ENCODE results near the gene MSI1. TPM values are rescaled to one million over a fixed set of nuclear protein-coding genes. Genes with fewer than 3 reads are reported as not detected.
"Not testable (repeated sequence)": the region's sequence is repeated elsewhere in the genome, so short reads cannot be mapped to it uniquely, and the experiment has no call there.

The MSI1 gene
- total and polyA plus RNA-seq, 3 donors from 2014 or later: 7.4 to 25.1 (median 14.8) TPM

GRCh38 chr12:120339256-120339655 lies 29.7 kb downstream of the MSI1 start:
- no peak for DNase-seq
- H3K27ac ChIP-seq: no peak overlapping the region
- TF ChIP-seq CTCF (IDR thresholded peaks at IDR 0.05) (no peak), POLR2A (IDR thresholded peaks at IDR 0.05) (no peak)
- H3K4me1 ChIP-seq: peaks cover 9% of the 10 kb centered on the region
- H3K9me3 ChIP-seq: no peaks in the 10 kb centered on the region
- 96% methylated on average over 4 of the region's 4 CpGs for WGBS, 2 donors
- no peaks in the 10 kb centered on the region for H3K36me3 ChIP-seq (ENCODE audit: low read depth, missing control alignments)
- no peaks in the 10 kb centered on the region for H3K27me3 ChIP-seq
- no peak overlapping the region for H3K4me3 ChIP-seq
- intact Hi-C loops (cut with DNase I; ENCODE audit: low total_unique reads): no loop called here

- no peaks in the 10 kb centered on the region for H3K27me3 ChIP-seq
- peaks cover 9% of the 10 kb centered on the region for H3K4me1 ChIP-seq
- no peaks in the 10 kb centered on the region for H3K9me3 ChIP-seq
- no peak for DNase-seq
- H3K27ac ChIP-seq: no peak overlapping the region
- no peaks in the 10 kb centered on the region for H3K36me3 ChIP-seq (ENCODE audit: low read depth, missing control alignments)
- intact Hi-C loops (cut with DNase I; ENCODE audit: low total_unique reads): no loop called here
- WGBS, 2 donors: 84 to 94% methylated on average over 2 of the region's 2 CpGs
- TF ChIP-seq CTCF (IDR thresholded peaks at IDR 0.05) (no peak), POLR2A (IDR thresholded peaks at IDR 0.05) (no peak)
- no peak overlapping the region for H3K4me3 ChIP-seq
These were observed 31.2 kb downstream of the MSI1 start for GRCh38 chr12:120337730-120338129.

GRCh38 chr12:120336392-120336791 lies 32.6 kb downstream of the MSI1 start:
- H3K4me3 ChIP-seq; H3K27me3 ChIP-seq; H3K36me3 ChIP-seq (ENCODE audit: low read depth, missing control alignments); H3K27ac ChIP-seq; DNase-seq; intact Hi-C loops (cut with DNase I; ENCODE audit: low total_unique reads); H3K4me1 ChIP-seq; H3K9me3 ChIP-seq: not testable (repeated sequence)
- WGBS, 2 donors: 93 to 96% methylated on average over 2 of the region's 2 CpGs

GRCh38 chr12:120335447-120335846 lies 33.5 kb downstream of the MSI1 start:
- peak; percentile 35 to 50 (median 36) for TF ChIP-seq CTCF (IDR thresholded peaks at IDR 0.05)
- DNase-seq: peak; percentile 81
- intact Hi-C loops (cut with DNase I; ENCODE audit: low total_unique reads); H3K27me3 ChIP-seq; H3K4me3 ChIP-seq; H3K27ac ChIP-seq; H3K4me1 ChIP-seq; H3K9me3 ChIP-seq; H3K36me3 ChIP-seq (ENCODE audit: low read depth, missing control alignments): not testable (repeated sequence)
- WGBS, 2 donors: 40 to 48% methylated on average over 12 of the region's 12 CpGs

GRCh38 chr12:120332523-120332922 lies 36.4 kb downstream of the MSI1 start:
- Histone ChIP-seq H3K36me3 (ENCODE audit: low read depth, missing control alignments) (no peaks in the 10 kb centered on the region), H3K27ac (no peak overlapping the region), H3K27me3 (no peaks in the 10 kb centered on the region), H3K4me3 (no peak overlapping the region), H3K9me3 (no peaks in the 10 kb centered on the region), H3K4me1 (peaks cover 7% of the 10 kb centered on the region)
- intact Hi-C loops (cut with DNase I; ENCODE audit: low total_unique reads): no loop called here
- 90 to 91% methylated on average over 7 of the region's 7 CpGs for WGBS, 2 donors
- no peak for DNase-seq
- TF ChIP-seq CTCF (IDR thresholded peaks at IDR 0.05) (no peak), POLR2A (IDR thresholded peaks at IDR 0.05) (no peak)
